DND-41 (cell line): Measurements from ENCODE around the gene OR52A5.

Experiments
- ATAC-seq: fragments of 200-7000 bp; cut with Tn5 transposase; 3 replicates; pipeline ENCODE4 v1.9.1; 2021; ENCODE audit warnings: low read depth; ENCODE audit not compliant: insufficient read depth
- DNase-seq: peaks from one replicate; pipeline ENCODE4 v3.0.0-alpha.2; 2020
- H2AFZ ChIP-seq: 2 replicates; pipeline ENCODE4 v1.6.0; 2012; ENCODE audit warnings: low read depth, low read length
- H3K27ac ChIP-seq: 2 replicates; pipeline ENCODE4 v1.5.1; 2012; ENCODE audit warnings: low read length, inconsistent platforms
- H3K27me3 ChIP-seq: fragments of 200-600 bp; sonication (generic); 2 replicates; pipeline ENCODE4 v1.6.0; 2012; ENCODE audit warnings: low read length, mild to moderate bottlenecking, inconsistent platforms; ENCODE audit not compliant: insufficient read depth, poor library complexity
- H3K36me3 ChIP-seq: 2 replicates; pipeline ENCODE4 v1.5.1; 2012; ENCODE audit warnings: low read length, inconsistent platforms; ENCODE audit not compliant: insufficient read depth
- H3K4me1 ChIP-seq: 2 replicates; pipeline ENCODE4 v1.5.1; 2012; ENCODE audit warnings: mild to moderate bottlenecking, low read length; ENCODE audit not compliant: insufficient read depth
- H3K4me2 ChIP-seq: 2 replicates; pipeline ENCODE4 v1.6.0; 2012; ENCODE audit warnings: mild to moderate bottlenecking, moderate library complexity, low read length, inconsistent platforms; ENCODE audit not compliant: insufficient read depth
- H3K4me3 ChIP-seq, 2 experiments: fragments of 200-600 bp in 1 of 2; shearing (Covaris generic) in 1 of 2; 2 replicates each; pipeline ENCODE4 v1.5.1; 2012 to 2016; ENCODE audit warnings: inconsistent platforms in 2 of 2, low read length in 2 of 2, mild to moderate bottlenecking in 2 of 2, low read depth in 1 of 2, moderate library complexity in 1 of 2
- H3K79me2 ChIP-seq: 2 replicates; pipeline ENCODE4 v1.6.0; 2012; ENCODE audit warnings: low read length, inconsistent platforms; ENCODE audit not compliant: insufficient read depth
- H3K9ac ChIP-seq: 2 replicates; pipeline ENCODE4 v1.6.0; 2012; ENCODE audit warnings: low read depth, mild to moderate bottlenecking, inconsistent platforms, low read length, moderate library complexity
- H3K9me3 ChIP-seq: 2 replicates; pipeline ENCODE4 v1.5.1; 2012; ENCODE audit warnings: low read length, moderate library complexity, mild to moderate bottlenecking, inconsistent platforms; ENCODE audit not compliant: insufficient read depth, severe bottlenecking
- H4K20me1 ChIP-seq: 2 replicates; pipeline ENCODE4 v1.6.0; 2012; ENCODE audit warnings: low read length; ENCODE audit not compliant: insufficient read depth
- EZH2 ChIP-seq: IDR thresholded peaks from 3 replicates; pipeline ENCODE4 v1.6.1; 2012; ENCODE audit warnings: borderline replicate concordance, low read depth, mild to moderate bottlenecking, moderate library complexity, low read length, inconsistent platforms; ENCODE audit not compliant: severe bottlenecking
- TF ChIP-seq, protein P1 (sequence below): IDR thresholded peaks from 2 replicates; pipeline ENCODE4 v1.5.1; 2012; ENCODE audit warnings: borderline replicate concordance, low read length, moderate library complexity, mild to moderate bottlenecking; ENCODE audit not compliant: poor library complexity, severe bottlenecking; ENCODE audit errors: extremely low read depth

Gene OR52A5

GRCh38 chr11:5102246-5102645 lies 35.9 kb downstream of the OR52A5 start:
- Histone ChIP-seq H2AFZ (no peak overlapping the region), H3K4me1 (no peaks in the 10 kb centered on the region), H3K79me2 (no peaks in the 10 kb centered on the region), H3K9ac (no peak overlapping the region), H3K4me3 (no peak overlapping the region), H3K27ac (no peak overlapping the region), H3K27me3 (peaks cover 7% of the 10 kb centered on the region), H3K4me2 (no peak overlapping the region), H3K36me3 (no peaks in the 10 kb centered on the region), H3K9me3 (no peaks in the 10 kb centered on the region), H4K20me1 (no peaks in the 10 kb centered on the region)
- DNase-seq (no peak), ATAC-seq (no peak)
- TF ChIP-seq, protein P1, sequence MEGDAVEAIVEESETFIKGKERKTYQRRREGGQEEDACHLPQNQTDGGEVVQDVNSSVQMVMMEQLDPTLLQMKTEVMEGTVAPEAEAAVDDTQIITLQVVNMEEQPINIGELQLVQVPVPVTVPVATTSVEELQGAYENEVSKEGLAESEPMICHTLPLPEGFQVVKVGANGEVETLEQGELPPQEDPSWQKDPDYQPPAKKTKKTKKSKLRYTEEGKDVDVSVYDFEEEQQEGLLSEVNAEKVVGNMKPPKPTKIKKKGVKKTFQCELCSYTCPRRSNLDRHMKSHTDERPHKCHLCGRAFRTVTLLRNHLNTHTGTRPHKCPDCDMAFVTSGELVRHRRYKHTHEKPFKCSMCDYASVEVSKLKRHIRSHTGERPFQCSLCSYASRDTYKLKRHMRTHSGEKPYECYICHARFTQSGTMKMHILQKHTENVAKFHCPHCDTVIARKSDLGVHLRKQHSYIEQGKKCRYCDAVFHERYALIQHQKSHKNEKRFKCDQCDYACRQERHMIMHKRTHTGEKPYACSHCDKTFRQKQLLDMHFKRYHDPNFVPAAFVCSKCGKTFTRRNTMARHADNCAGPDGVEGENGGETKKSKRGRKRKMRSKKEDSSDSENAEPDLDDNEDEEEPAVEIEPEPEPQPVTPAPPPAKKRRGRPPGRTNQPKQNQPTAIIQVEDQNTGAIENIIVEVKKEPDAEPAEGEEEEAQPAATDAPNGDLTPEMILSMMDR: no peak
- TF ChIP-seq EZH2: no peak

DNA sequence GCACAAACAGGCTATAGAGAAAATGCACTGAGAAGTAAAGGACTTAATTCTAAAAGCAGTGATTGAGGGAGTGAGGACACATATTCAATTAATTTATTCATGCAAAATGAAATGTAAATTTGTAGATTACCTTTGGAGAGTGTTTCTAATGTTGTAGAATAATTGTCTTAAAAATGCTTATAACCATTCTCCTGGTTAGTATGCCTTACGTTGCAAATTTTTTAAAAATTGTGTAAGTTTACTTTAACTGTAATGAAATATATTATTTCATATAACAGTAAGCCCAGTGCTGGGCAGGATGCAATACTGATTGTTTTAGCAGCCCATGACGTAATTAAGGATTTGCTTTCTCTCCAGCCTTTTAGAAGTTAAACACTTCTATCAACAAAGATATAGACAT lies 42.1 kb downstream of the OR52A5 start:
- H3K9ac ChIP-seq: no peak overlapping the region
- DNase-seq: no peak
- H3K79me2 ChIP-seq: no peaks in the 10 kb centered on the region
- no peak overlapping the region for H2AFZ ChIP-seq
- TF ChIP-seq, protein P1: no peak
- no peak for TF ChIP-seq EZH2
- no peaks in the 10 kb centered on the region for H3K36me3 ChIP-seq
- ATAC-seq: no peak
- H3K27ac ChIP-seq: no peak overlapping the region
- no peaks in the 10 kb centered on the region for H3K4me1 ChIP-seq
- H3K9me3 ChIP-seq: no peaks in the 10 kb centered on the region
- no peak overlapping the region for H3K4me3 ChIP-seq
- peaks cover 4% of the 10 kb centered on the region for H3K27me3 ChIP-seq
- no peaks in the 10 kb centered on the region for H4K20me1 ChIP-seq
- no peak overlapping the region for H3K4me2 ChIP-seq

- H3K9me3 ChIP-seq: no peaks in the 10 kb centered on the region
- no peaks in the 10 kb centered on the region for H3K79me2 ChIP-seq
- ATAC-seq: no peak
- H3K27ac ChIP-seq: no peak overlapping the region
- H3K4me3 ChIP-seq: no peak overlapping the region
- no peak overlapping the region for H3K9ac ChIP-seq
- TF ChIP-seq, protein P1: no peak
- TF ChIP-seq EZH2: no peak
- H2AFZ ChIP-seq: no peak overlapping the region
- H3K27me3 ChIP-seq: no peaks in the 10 kb centered on the region
- no peaks in the 10 kb centered on the region for H4K20me1 ChIP-seq
- no peak for DNase-seq
- no peaks in the 10 kb centered on the region for H3K36me3 ChIP-seq
- H3K4me2 ChIP-seq: no peak overlapping the region
- H3K4me1 ChIP-seq: no peaks in the 10 kb centered on the region
These were observed 45.2 kb downstream of the OR52A5 start for GRCh38 chr11:5092821-5093585.
